H1 (cell line): ENCODE measurements around the gene TEKTIP1. TPM values are rescaled to one million over a fixed set of nuclear protein-coding genes. Genes with fewer than 3 reads are reported as not detected.

Experiments used
- CTCF ChIA-PET: fragments of 300-600 bp; sonication (Branson Sonifier 250); formaldehyde crosslinking; loops from one replicate; lab custom pipeline; 2021; ENCODE audit not compliant: partially characterized antibody; lab: Charles Lee
- POLR2A ChIA-PET: fragments of 300-600 bp; sonication (Branson Sonifier 250); formaldehyde crosslinking; loops from one replicate; lab custom pipeline; 2021; ENCODE audit warnings: inconsistent platforms; ENCODE audit not compliant: partially characterized antibody; lab: Charles Lee
- DNase-seq, 2 experiments: peaks; one replicate each; pipeline versions ENCODE4 v3.0.0 to v3.0.0-alpha.2; 2010 to 2022; ENCODE audit warnings: low spot score in 2 of 2, low read depth in 1 of 2, mixed read lengths in 1 of 2
- FAIRE-seq: peaks from 2 replicates; lab custom pipeline; 2011; peaks lifted over from hg19 to GRCh38; lab: Jason Lieb, UNC
- H2AFZ ChIP-seq: 2 replicates; pipeline ENCODE4 v1.8.1; 2012; ENCODE audit warnings: low read length, inconsistent platforms
- H2AK5ac ChIP-seq: 2 replicates; pipeline ENCODE4 v1.6.1; 2013; ENCODE audit warnings: low read depth, low read length
- H2BK120ac ChIP-seq: replicated peaks from 2 replicates; pipeline ENCODE3; 2013; ENCODE audit warnings: low read depth, low read length, inconsistent platforms
- H2BK12ac ChIP-seq: 2 replicates; pipeline ENCODE4 v1.6.1; 2013; ENCODE audit warnings: low read depth, low read length
- H2BK15ac ChIP-seq: 2 replicates; pipeline ENCODE4 v1.6.1; 2013; ENCODE audit warnings: low read length
- H2BK20ac ChIP-seq: 2 replicates; pipeline ENCODE4 v1.6.1; 2013; ENCODE audit warnings: low read length
- H2BK5ac ChIP-seq: 2 replicates; pipeline ENCODE4 v1.6.1; 2013; ENCODE audit warnings: low read depth, low read length
- H3K14ac ChIP-seq: 2 replicates; pipeline ENCODE4 v1.6.1; 2013; ENCODE audit warnings: inconsistent platforms; ENCODE audit not compliant: insufficient read length
- H3K18ac ChIP-seq: 2 replicates; pipeline ENCODE4 v1.6.1; 2013; ENCODE audit warnings: low read length; ENCODE audit errors: extremely low read depth
- H3K23ac ChIP-seq: 2 replicates; pipeline ENCODE4 v1.6.1; 2013; ENCODE audit warnings: inconsistent platforms; ENCODE audit not compliant: insufficient read length
- H3K23me2 ChIP-seq: 2 replicates; pipeline ENCODE4 v1.6.1; 2013; ENCODE audit warnings: low read depth, low read length
- H3K27ac ChIP-seq: 2 replicates; pipeline ENCODE4 v1.6.1; 2011; ENCODE audit warnings: low read depth, low read length, inconsistent platforms
- H3K27me3 ChIP-seq, 4 experiments: replicated peaks in 1 of 4; 1 replicate in 1 of 4; 2 replicates in 3 of 4; pipeline versions ENCODE4 v1.6.1 to v1.8.1; 2011 to 2013; ENCODE audit warnings: low read length in 3 of 4, mild to moderate bottlenecking in 3 of 4, inconsistent platforms in 2 of 4, mixed read lengths in 2 of 4, moderate library complexity in 1 of 4; ENCODE audit not compliant: control insufficient read depth in 3 of 4, insufficient read depth in 3 of 4; ENCODE audit errors: extremely low read depth in 1 of 4
- H3K36me3 ChIP-seq, 4 experiments: 2 replicates each; pipeline versions ENCODE4 v1.6.1 to v1.8.1; 2011 to 2013; ENCODE audit warnings: mild to moderate bottlenecking in 4 of 4, low read length in 3 of 4, moderate library complexity in 2 of 4, control low read depth in 1 of 4, inconsistent platforms in 1 of 4; ENCODE audit not compliant: insufficient read depth in 4 of 4, control insufficient read depth in 2 of 4
- H3K4ac ChIP-seq: replicated peaks from 2 replicates; pipeline ENCODE3; 2013; ENCODE audit warnings: low read length, low read depth, mixed read lengths, inconsistent platforms; ENCODE audit not compliant: insufficient read length
- H3K4me1 ChIP-seq, 4 experiments: replicated peaks in 1 of 4; 1 replicate in 1 of 4; 2 replicates in 3 of 4; pipeline versions ENCODE4 v1.6.1 to v1.8.1; 2011 to 2013; ENCODE audit warnings: low read length in 3 of 4, inconsistent platforms in 2 of 4, mixed read lengths in 1 of 4; ENCODE audit not compliant: insufficient read depth in 4 of 4, control insufficient read depth in 3 of 4
- H3K4me2 ChIP-seq, 2 experiments: 2 replicates each; pipeline versions ENCODE4 v1.6.1 to v1.8.1; 2011 to 2013; ENCODE audit warnings: low read depth in 2 of 2, low read length in 2 of 2, control low read depth in 1 of 2, inconsistent platforms in 1 of 2, mild to moderate bottlenecking in 1 of 2; ENCODE audit not compliant: insufficient read depth in 1 of 2
- H3K4me3 ChIP-seq, 4 experiments: fragments of 200-600, 300-600 bp in 1 of 4; sonication (generic), shearing (Covaris generic), sonication (Bioruptor Twin) in 1 of 4; 2 replicates each; pipeline versions ENCODE4 v1.5.1 to v1.8.1; 2011 to 2016; ENCODE audit warnings: low read length in 4 of 4, low read depth in 3 of 4, control low read depth in 2 of 4, inconsistent platforms in 2 of 4, mild to moderate bottlenecking in 2 of 4, mixed read lengths in 1 of 4, moderate library complexity in 1 of 4; ENCODE audit not compliant: insufficient read depth in 2 of 4; ENCODE audit errors: extremely low read depth in 1 of 4
- H3K56ac ChIP-seq: replicated peaks from 2 replicates; pipeline ENCODE3; 2013; ENCODE audit warnings: low read depth, mild to moderate bottlenecking, mixed read lengths, low read length, inconsistent platforms; ENCODE audit not compliant: insufficient read length
- H3K79me1 ChIP-seq: 2 replicates; pipeline ENCODE4 v1.6.1; 2013; ENCODE audit warnings: low read depth, low read length, control low read depth
- H3K79me2 ChIP-seq, 2 experiments: 2 replicates each; pipeline versions ENCODE4 v1.6.1 to v1.8.1; 2012 to 2013; ENCODE audit warnings: low read length in 2 of 2, mild to moderate bottlenecking in 2 of 2, inconsistent platforms in 1 of 2; ENCODE audit not compliant: insufficient read depth in 2 of 2, control insufficient read depth in 1 of 2
- H3K9ac ChIP-seq, 4 experiments: replicated peaks in 1 of 4; 1 replicate in 1 of 4; 2 replicates in 3 of 4; pipeline versions ENCODE4 v1.6.1 to v1.8.1; 2011 to 2013; ENCODE audit warnings: low read depth in 3 of 4, low read length in 3 of 4, control low read depth in 2 of 4, mild to moderate bottlenecking in 2 of 4, moderate library complexity in 2 of 4, inconsistent platforms in 1 of 4; ENCODE audit errors: extremely low read depth in 1 of 4
- H3K9me3 ChIP-seq, 2 experiments: 2 replicates each; pipeline versions ENCODE4 v1.6.1 to v1.8.1; 2012 to 2013; ENCODE audit warnings: mild to moderate bottlenecking in 2 of 2, moderate library complexity in 2 of 2, control low read depth in 1 of 2, inconsistent platforms in 1 of 2, low read depth in 1 of 2, low read length in 1 of 2, mixed read lengths in 1 of 2; ENCODE audit not compliant: insufficient read depth in 2 of 2
- H4K20me1 ChIP-seq, 2 experiments: replicated peaks in 1 of 2; 2 replicates each; pipeline versions ENCODE3 to v1.8.1; 2011 to 2013; ENCODE audit warnings: inconsistent platforms in 2 of 2, low read length in 2 of 2, mild to moderate bottlenecking in 1 of 2; ENCODE audit not compliant: insufficient read depth in 2 of 2, control insufficient read depth in 1 of 2
- H4K5ac ChIP-seq: 2 replicates; pipeline ENCODE4 v1.6.1; 2013; ENCODE audit warnings: low read length, low read depth, mixed read lengths, inconsistent platforms; ENCODE audit not compliant: insufficient read length
- H4K8ac ChIP-seq: 2 replicates; pipeline ENCODE4 v1.8.0; 2013; ENCODE audit warnings: mild to moderate bottlenecking, moderate library complexity, low read length, inconsistent platforms; ENCODE audit not compliant: insufficient read depth; ENCODE audit errors: extremely low read depth
- H4K91ac ChIP-seq: replicated peaks from 2 replicates; pipeline ENCODE3; 2013; ENCODE audit warnings: low read length, mixed read lengths, inconsistent platforms; ENCODE audit not compliant: insufficient read length
- ASH2L ChIP-seq: fragments of 200-600, 300-600 bp; sonication (generic); IDR thresholded peaks from one replicate; pipeline ENCODE4 v1.7.1; 2017; ENCODE audit warnings: low read length
- BCL11A ChIP-seq, 2 experiments: IDR thresholded peaks; one replicate each; pipeline ENCODE4 v1.6.1; 2011; ENCODE audit warnings: low read depth in 2 of 2, low read length in 2 of 2, mild to moderate bottlenecking in 2 of 2
- CBX5 ChIP-seq: fragments of 300-800, 300-1000 bp; sonication (generic); IDR thresholded peaks from 2 replicates; pipeline ENCODE4 v1.7.1; 2016; ENCODE audit warnings: antibody characterized with exemption, low read length, low read depth
- CHD1 ChIP-seq: IDR thresholded peaks from 2 replicates; pipeline ENCODE4 v1.6.1; 2012; ENCODE audit warnings: low read depth, low read length, improper control_type of control experiment
- CHD2 ChIP-seq: IDR thresholded peaks from 2 replicates; pipeline ENCODE4 v1.6.1; 2012; ENCODE audit warnings: low read length, improper control_type of control experiment
- HDAC2 ChIP-seq, 2 experiments: fragments of 300-600 bp in 1 of 2; sonication (generic) in 1 of 2; IDR thresholded peaks; 2 replicates each; pipeline ENCODE4 v1.6.1; 2011 to 2012; ENCODE audit warnings: low read depth in 2 of 2, low read length in 2 of 2, mild to moderate bottlenecking in 2 of 2, moderate library complexity in 2 of 2, borderline replicate concordance in 1 of 2, inconsistent platforms in 1 of 2
- JUND ChIP-seq: IDR thresholded peaks from 2 replicates; pipeline ENCODE4 v1.6.1; 2011; ENCODE audit warnings: mild to moderate bottlenecking, improper control_type of control experiment, low read length
- POLR2A ChIP-seq, 2 experiments: IDR thresholded peaks; 1 replicate in 1 of 2; 2 replicates in 1 of 2; pipeline ENCODE4 v1.6.1; 2011; ENCODE audit warnings: low read depth in 2 of 2, low read length in 2 of 2, mild to moderate bottlenecking in 2 of 2; ENCODE audit errors: control extremely low read depth in 1 of 2
- POLR2AphosphoS5 ChIP-seq: IDR thresholded peaks from 2 replicates; pipeline ENCODE4 v1.6.1; 2011; ENCODE audit warnings: low read depth, low read length
- SAP30 ChIP-seq: fragments of 300-600 bp; sonication (generic); IDR thresholded peaks from 2 replicates; pipeline ENCODE4 v1.7.1; 2012; ENCODE audit warnings: low read length, moderate library complexity, mild to moderate bottlenecking, inconsistent platforms; ENCODE audit not compliant: insufficient read depth, insufficient replicate concordance
- SP1 ChIP-seq: IDR thresholded peaks from 2 replicates; pipeline ENCODE4 v1.6.1; 2011; ENCODE audit warnings: low read depth, low read length
- SRF ChIP-seq: IDR thresholded peaks from 2 replicates; pipeline ENCODE4 v1.6.1; 2011; ENCODE audit warnings: mild to moderate bottlenecking, low read depth, low read length, moderate library complexity
- TAF1 ChIP-seq: IDR thresholded peaks from 2 replicates; pipeline ENCODE4 v1.6.1; 2011; ENCODE audit warnings: mild to moderate bottlenecking, low read depth, low read length
- TCF12 ChIP-seq: IDR thresholded peaks from 2 replicates; pipeline ENCODE4 v1.6.1; 2011; ENCODE audit warnings: low read depth, mild to moderate bottlenecking, low read length
- WGBS, 2 experiments: shearing (Covaris generic) in 1 of 2; methylation state at CpG; one replicate each; pipeline versions ENCODE4 v1.1.6 to v1.1.7; 2013 to 2015; ENCODE audit warnings: low lambda C conversion rate in 2 of 2, mixed read lengths in 2 of 2, inconsistent platforms in 1 of 2, low coverage in 1 of 2, missing lambda C conversion rate in 1 of 2; ENCODE audit not compliant: insufficient replicate concordance in 2 of 2, insufficient coverage in 1 of 2, insufficient read length in 1 of 2; ENCODE audit errors: extremely low coverage in 1 of 2, missing lambda C conversion rate in 1 of 2; 5-methylcytosine and 5-hydroxymethylcytosine counted together
- polyA plus RNA-seq, 7 experiments: library from polyadenylated mRNA; depleted of rRNA in 3 of 7; stranded (reverse) in 5 of 7; unstranded in 2 of 7; fragments of >200 nt in 5 of 7; fragments of 200-250 nt in 2 of 7; gene quantifications; 1 replicate in 5 of 7; 2 replicates in 1 of 7; 4 replicates in 1 of 7; pipeline versions ENCODE4 v1.2.1 to v1.2.3, GENCODE V29; 2011 to 2013; ENCODE audit warnings: missing spikeins in 2 of 7, mixed read lengths in 2 of 7
- total RNA-seq: library from RNA; stranded (reverse); fragmentation: NEBNext Ultra II Directional; extraction: Animal tissue kit (Norgen Biotek cat#: 25700); gene quantifications from 2 replicates; pipeline ENCODE4 v1.2.1, GENCODE V29; 2021
- TF ChIP-seq, protein P1 (sequence below): IDR thresholded peaks from 2 replicates; pipeline ENCODE4 v1.6.1; 2011; ENCODE audit warnings: low read length, improper control_type of control experiment

The TEKTIP1 gene
- total and polyA plus RNA-seq, 2 of the 8 experiments (the other 6 are each of a cell fraction or from before 2014, with no cell fraction given): 1.1 TPM; not detected in 1

- Histone ChIP-seq H3K79me1 (no peaks in the 10 kb centered on the region), H3K79me2 (no peaks in the 10 kb centered on the region), H2BK20ac (no peak overlapping the region), H2BK5ac (no peak overlapping the region), H3K4ac (no peak overlapping the region), H4K20me1 (peaks cover 0 to 8% of the 10 kb centered on the region in 2 experiments), H3K4me2 (no peak overlapping the region), H3K23ac (no peak overlapping the region), H3K9ac (no peak overlapping the region), H2AFZ (no peak overlapping the region), H2BK120ac (no peak overlapping the region), H3K23me2 (peaks cover 9% of the 10 kb centered on the region; the same call in 1 of the 2 replicates), H4K91ac (no peak overlapping the region), H2AK5ac (no peak overlapping the region), H4K8ac (no peak overlapping the region), H3K27ac (no peak overlapping the region), H3K36me3 (peaks cover 7 to 44% (median 25%) of the 10 kb centered on the region in 4 experiments; a peak in 7 of 8 replicates), H3K56ac (no peak overlapping the region), H4K5ac (no peak overlapping the region), H3K9me3 (no peaks in the 10 kb centered on the region), H3K27me3 (no peaks in the 10 kb centered on the region), H3K4me1 (no peaks in the 10 kb centered on the region; a peak in 1 of 7 replicates), H3K4me3 (no peak overlapping the region), H2BK15ac (no peak overlapping the region), H3K18ac (no peak overlapping the region), H2BK12ac (no peak overlapping the region), H3K14ac (no peak overlapping the region)
- DNase-seq (no peak), FAIRE-seq (no peak)
- ChIA-PET CTCF (interaction anchor here (0.9 to 6.9 kb wide), 3 partner anchors 10 to 710 kb away, joined by 3 to 54 read pairs (median 7); no protein-coding TSS in a partner anchor), POLR2A (interaction anchor here (0.6 to 2.1 kb wide), 4 partner anchors 9 to 573 kb away, joined by 3 to 7 read pairs (median 3); partner anchors contain the start of gene TEKTIP1)
- WGBS, 2 experiments: 97 to 100% methylated on average over 1 to 11 of the region's 12 CpGs
- TF ChIP-seq SAP30 (no peak), BCL11A (IDR thresholded peaks at IDR 0.05; ENCODE audit: low read depth in 2 of 2, low read length in 2 of 2) (no peak), TAF1 (no peak), SP1 (no peak), SRF (no peak), CHD2 (no peak), HDAC2 (IDR thresholded peaks at IDR 0.05; ENCODE audit: borderline replicate concordance in 1 of 2, low read depth in 2 of 2, low read length in 2 of 2) (no peak), POLR2AphosphoS5 (no peak), JUND (no peak), TCF12 (no peak), ASH2L (no peak), POLR2A (IDR thresholded peaks at IDR 0.05; ENCODE audit: control extremely low read depth in 1 of 2, low read depth in 2 of 2, low read length in 2 of 2) (no peak), CHD1 (no peak), CBX5 (no peak)
- TF ChIP-seq, protein P1, sequence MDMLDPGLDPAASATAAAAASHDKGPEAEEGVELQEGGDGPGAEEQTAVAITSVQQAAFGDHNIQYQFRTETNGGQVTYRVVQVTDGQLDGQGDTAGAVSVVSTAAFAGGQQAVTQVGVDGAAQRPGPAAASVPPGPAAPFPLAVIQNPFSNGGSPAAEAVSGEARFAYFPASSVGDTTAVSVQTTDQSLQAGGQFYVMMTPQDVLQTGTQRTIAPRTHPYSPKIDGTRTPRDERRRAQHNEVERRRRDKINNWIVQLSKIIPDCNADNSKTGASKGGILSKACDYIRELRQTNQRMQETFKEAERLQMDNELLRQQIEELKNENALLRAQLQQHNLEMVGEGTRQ: no peak
These were observed 8.6 kb upstream of the TEKTIP1 start for GRCh38 chr19:3530389-3530788.
